ENCODE measurements around the gene SUN2. TPM values are rescaled to one million over a fixed set of nuclear protein-coding genes. Genes with fewer than 3 reads are reported as not detected.

SUN2 gene, protein sequence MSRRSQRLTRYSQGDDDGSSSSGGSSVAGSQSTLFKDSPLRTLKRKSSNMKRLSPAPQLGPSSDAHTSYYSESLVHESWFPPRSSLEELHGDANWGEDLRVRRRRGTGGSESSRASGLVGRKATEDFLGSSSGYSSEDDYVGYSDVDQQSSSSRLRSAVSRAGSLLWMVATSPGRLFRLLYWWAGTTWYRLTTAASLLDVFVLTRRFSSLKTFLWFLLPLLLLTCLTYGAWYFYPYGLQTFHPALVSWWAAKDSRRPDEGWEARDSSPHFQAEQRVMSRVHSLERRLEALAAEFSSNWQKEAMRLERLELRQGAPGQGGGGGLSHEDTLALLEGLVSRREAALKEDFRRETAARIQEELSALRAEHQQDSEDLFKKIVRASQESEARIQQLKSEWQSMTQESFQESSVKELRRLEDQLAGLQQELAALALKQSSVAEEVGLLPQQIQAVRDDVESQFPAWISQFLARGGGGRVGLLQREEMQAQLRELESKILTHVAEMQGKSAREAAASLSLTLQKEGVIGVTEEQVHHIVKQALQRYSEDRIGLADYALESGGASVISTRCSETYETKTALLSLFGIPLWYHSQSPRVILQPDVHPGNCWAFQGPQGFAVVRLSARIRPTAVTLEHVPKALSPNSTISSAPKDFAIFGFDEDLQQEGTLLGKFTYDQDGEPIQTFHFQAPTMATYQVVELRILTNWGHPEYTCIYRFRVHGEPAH
- total RNA-seq: 65.6 and 69.1 TPM in 2 replicates

GRCh38 chr22:38755911-38756532, at the start of gene SUN2:
TSS of gene SUN2 (minus strand) at chr22:38755998. CDS start at chr22:38752628, 3,370 bp downstream.

GRCh38 chr22:38793721-38794466, 38.1 kb upstream of the SUN2 start, which contains the start of gene DNAL4:
TSS of gene DNAL4 (minus strand) at chr22:38794143. CDS start at chr22:38782731, 11,412 bp downstream.

DNA sequence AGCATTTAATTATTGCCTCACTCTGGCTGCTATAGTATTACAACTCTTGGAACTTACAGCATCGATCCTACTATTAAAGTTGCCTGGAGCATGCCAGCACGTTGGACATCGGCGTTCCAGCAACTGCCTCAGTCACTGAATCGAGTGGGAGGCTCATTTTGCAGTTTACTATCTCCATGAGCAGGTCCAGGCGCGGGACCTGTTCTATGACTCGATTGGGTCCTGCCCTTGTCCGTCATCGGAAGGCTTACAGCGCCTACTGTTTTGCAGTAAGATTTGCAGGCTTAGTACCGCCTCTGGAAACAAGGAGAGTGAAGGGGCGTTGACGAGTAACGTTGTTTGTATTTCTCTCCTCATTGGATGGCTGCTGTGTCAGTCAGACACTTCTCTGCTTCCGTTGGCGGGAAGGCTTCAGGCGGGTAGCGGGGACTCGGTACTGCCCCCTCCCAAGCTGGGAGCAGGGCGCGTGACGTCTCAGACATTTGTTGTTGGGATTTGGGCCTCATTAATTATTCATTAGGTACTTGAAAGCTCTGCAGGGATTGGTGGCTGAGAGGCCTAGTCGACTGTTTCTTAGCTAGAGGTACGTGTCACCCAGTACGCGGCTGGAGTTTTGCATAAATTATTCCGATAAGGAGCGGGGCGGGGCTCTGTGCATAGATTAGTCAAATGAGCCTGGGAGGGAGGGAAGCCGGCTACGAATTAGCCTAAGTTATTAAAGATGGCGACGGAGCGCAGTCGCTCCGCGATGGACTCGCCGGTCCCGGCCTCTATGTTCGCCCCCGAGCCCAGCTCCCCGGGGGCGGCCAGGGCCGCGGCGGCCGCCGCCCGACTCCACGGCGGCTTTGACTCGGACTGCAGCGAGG, 50.3 kb downstream of the SUN2 start, which contains the start of gene GTPBP1:
GTPBP1 (plus strand) TSS at position 710 of the 866 bp plus-strand sequence; CDS start at position 722, 12 bp downstream.

DNA sequence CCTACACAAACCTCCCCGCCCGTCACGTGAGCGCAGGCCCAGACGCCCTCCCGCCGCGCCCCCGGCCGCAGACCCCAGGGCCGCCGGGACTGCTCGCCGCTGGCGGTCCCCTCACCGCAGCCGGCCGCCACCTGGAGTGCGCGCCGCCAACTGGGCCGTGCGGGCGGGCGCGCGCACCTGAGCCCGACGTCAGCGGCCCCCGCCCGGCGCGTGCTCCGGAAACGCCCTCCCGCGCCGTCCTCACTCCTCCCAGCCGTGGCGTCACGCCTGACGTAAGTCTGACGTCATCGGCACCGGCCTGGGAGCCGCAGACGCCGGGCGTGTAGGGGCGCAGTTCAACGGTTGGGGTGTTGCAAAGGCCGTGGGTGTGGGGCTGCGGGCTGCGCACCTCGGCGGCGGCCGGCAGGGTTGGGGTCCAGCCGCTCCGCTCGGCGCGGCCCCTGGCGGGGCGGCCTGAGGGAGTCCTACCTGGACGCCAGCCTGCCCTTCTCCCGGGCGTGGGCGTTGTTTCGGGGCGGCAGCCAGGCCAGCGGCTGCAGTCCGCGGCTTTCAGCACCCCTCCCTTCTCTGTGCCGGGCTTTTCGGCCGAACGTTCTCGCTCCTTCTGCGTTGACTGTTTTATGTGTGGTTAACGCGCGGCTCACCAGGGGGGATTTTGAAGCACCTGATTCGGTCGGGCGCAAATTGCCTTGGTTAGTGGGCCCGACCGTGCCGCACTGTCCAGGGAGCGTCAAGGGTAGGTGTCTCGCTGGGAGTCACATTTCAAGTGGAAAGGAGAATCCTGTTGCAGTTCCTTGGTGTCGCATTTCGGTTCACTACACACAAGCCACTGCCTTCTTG, 54.8 kb downstream of the SUN2 start, which contains the start of gene JOSD1:
JOSD1 (minus strand) TSS at position 155 of the 840 bp plus-strand sequence. CDS start 956 bp downstream, outside the sequence.

Other genes with a start within 250 kb of the SUN2 start
- gene DDX17, start 249.7 kb downstream of the SUN2 start, total RNA-seq: 314 and 414 TPM in 2 replicates
- 1.4 and 4.2 TPM in 2 replicates for gene DMC1, start 185.8 kb downstream of the SUN2 start, total RNA-seq
- gene FAM227A, start 99.6 kb downstream of the SUN2 start, total RNA-seq: 1.3 and 1.7 TPM in 2 replicates
- gene CBY1, start 99.4 kb downstream of the SUN2 start, total RNA-seq: 17.8 and 30.7 TPM in 2 replicates
- gene TOMM22, start 74.0 kb downstream of the SUN2 start, total RNA-seq: 62.9 and 118 TPM in 2 replicates
- gene JOSD1, start 55.1 kb downstream of the SUN2 start, total RNA-seq: 55.4 and 74.7 TPM in 2 replicates
- gene GTPBP1, start 50.1 kb downstream of the SUN2 start, total RNA-seq: 27.2 and 28.5 TPM in 2 replicates
- 8.8 and 19.7 TPM in 2 replicates for gene DNAL4, start 38.1 kb upstream of the SUN2 start, total RNA-seq
- gene NPTXR, start 88.0 kb upstream of the SUN2 start, total RNA-seq: 0.58 and 2.5 TPM in 2 replicates
- gene CBX6, start 116.2 kb upstream of the SUN2 start, total RNA-seq: 42.0 and 60.4 TPM in 2 replicates
- gene APOBEC3A, start 201.6 kb upstream of the SUN2 start, total RNA-seq: not detected in 2 replicates
- gene APOBEC3B, start 226.3 kb upstream of the SUN2 start, total RNA-seq: 0.56 and 13.0 TPM in 2 replicates